GM18526 (cell line): ENCODE results near the gene SMIM1.

Experiments
- POLR2A ChIP-seq: IDR thresholded peaks from 3 replicates; pipeline ENCODE4 v1.6.1; 2011; ENCODE audit not compliant: insufficient read length; ENCODE audit errors: extremely low read depth

SMIM1 gene

GRCh38 chr1:3817138-3817740, 44.7 kb downstream of the SMIM1 start:
- no peak for TF ChIP-seq POLR2A

GRCh38 chr1:3817821-3818597, 45.5 kb downstream of the SMIM1 start:
- no peak for TF ChIP-seq POLR2A

GRCh38 chr1:3819771-3820200, 47.2 kb downstream of the SMIM1 start:
- TF ChIP-seq POLR2A, result no peak

GRCh38 chr1:3820316-3820715, 47.8 kb downstream of the SMIM1 start:
- no peak for TF ChIP-seq POLR2A

- TF ChIP-seq POLR2A, result no peak
These were observed 48.5 kb downstream of the SMIM1 start for GRCh38 chr1:3821004-3821403.

- no peak for TF ChIP-seq POLR2A
These were observed 48.9 kb downstream of the SMIM1 start for GRCh38 chr1:3821447-3821846.

GRCh38 chr1:3821908-3822307, 49.4 kb downstream of the SMIM1 start:
- TF ChIP-seq POLR2A, result no peak

- no peak for TF ChIP-seq POLR2A
These were observed 49.9 kb downstream of the SMIM1 start for GRCh38 chr1:3822421-3822820.

- TF ChIP-seq POLR2A, result no peak
These were observed 52.1 kb downstream of the SMIM1 start for GRCh38 chr1:3824650-3825049.

- TF ChIP-seq POLR2A, result no peak
These were observed 52.8 kb downstream of the SMIM1 start for GRCh38 chr1:3825356-3825755.
